Adrenal gland (tissue), 12 donors: ENCODE results near the gene TMEM107. TPM values are rescaled to one million over a fixed set of nuclear protein-coding genes. Genes with fewer than 3 reads are reported as not detected.

ENCODE experiments used
- DNase-seq, 7 donors: peaks; one replicate each; pipeline ENCODE4 v3.0.0-alpha.2; 2019 to 2020
- H3K27ac ChIP-seq, 5 donors: fragments of 200-600 bp; sonication (generic) in 4 of 5; 1 replicate in 3 of 5; 2 replicates in 2 of 5; pipeline versions ENCODE4 v1.5.1 to v1.8.0; 2016 to 2020; ENCODE audit warnings: mild to moderate bottlenecking in 1 of 5
- H3K27me3 ChIP-seq: fragments of 200-600 bp; 2 replicates; pipeline ENCODE4 v1.8.0; 2021
- H3K36me3 ChIP-seq, 2 donors: fragments of 200-600 bp; replicated peaks in 1 of 2; 1 replicate in 1 of 2; 2 replicates in 1 of 2; pipeline versions ENCODE4 v1.5.1 to v1.8.0; 2018 to 2022
- H3K4me1 ChIP-seq, 2 donors: fragments of 200-600 bp; replicated peaks in 1 of 2; 1 replicate in 1 of 2; 2 replicates in 1 of 2; pipeline versions ENCODE4 v1.5.1 to v1.8.0; 2018 to 2021
- H3K4me3 ChIP-seq, 4 donors: fragments of 200-600 bp; sonication (generic) in 3 of 4; one replicate each; pipeline ENCODE4 v1.5.1; 2016 to 2018
- H3K9me3 ChIP-seq, 3 donors: fragments of 200-600 bp; sonication (generic) in 1 of 3; replicated peaks in 1 of 3; 1 replicate in 2 of 3; 2 replicates in 1 of 3; pipeline versions ENCODE4 v1.5.1 to v1.8.0; 2016 to 2021
- CTCF ChIP-seq, 6 experiments: fragments of 450-650 bp in 4 of 6; fragments of 200-600 bp in 2 of 6; sonication (generic) in 1 of 6; IDR thresholded peaks; 1 replicate in 5 of 6; 2 replicates in 1 of 6; pipeline versions ENCODE4 v1.5.1 to v1.8.0; 2016 to 2021; ENCODE audit warnings: antibody characterized with exemption in 6 of 6, mild to moderate bottlenecking in 2 of 6, moderate library complexity in 1 of 6
- POLR2A ChIP-seq, 2 donors: fragments of 450-650 bp; IDR thresholded peaks; one replicate each; pipeline ENCODE4 v1.6.1; 2017; ENCODE audit warnings: antibody characterized with exemption in 2 of 2, mild to moderate bottlenecking in 2 of 2, moderate library complexity in 1 of 2
- WGBS, 4 donors: extraction: QIAGEN DNeasy Blood & Tissue Kit in 2 of 4; methylation state at CpG; one replicate each; pipeline versions ENCODE4 v1.1.5 to v1.1.7; 2013 to 2017; 5-methylcytosine and 5-hydroxymethylcytosine counted together
- intact Hi-C, 2 donors: fragments of 100-400 bp; cut with DNase I; formaldehyde crosslinking; loops; one replicate each; pipeline versions ENCODE4 v1.14.1 to v1.15.0; 2022 to 2023
- polyA plus RNA-seq, 3 donors: library from polyadenylated mRNA; stranded (reverse); fragments of 200-250 nt in 2 of 3; fragments of 350-450 nt in 1 of 3; fragmentation: Illumina TruSeq in 1 of 3; extraction: RNeasy Lipid Tissue Mini Kit (QIAGEN cat#74804) in 1 of 3; gene quantifications; one replicate each; pipeline ENCODE4 v1.2.3, GENCODE V29; 2013 to 2014
- total RNA-seq, 9 donors: library from RNA; depleted of rRNA in 4 of 9; stranded (reverse); fragments of >200 nt in 4 of 9; fragments of 120-200 nt in 1 of 9; fragmentation: NEBNext Ultra II Directional in 1 of 9; extraction: Animal tissue kit (Norgen Biotek cat#: 25700) in 1 of 9; gene quantifications; one replicate each; pipeline versions ENCODE4 v1.1.0 to v1.2.4, GENCODE V29; 2013 to 2023
- donor health status: healthy with polysubstance abuse.
- donor health status: Bipolar disorder and iron deficiency.
- donor health status: DM: yes; HTN: yes; CAD: no.
- donor health status: DM: no; HTN: no; CAD: no.
- donor health status: DM: no; HTN: no; CAD: no.
- donor health status: DM: yes; HTN: yes; CAD: no.

The TMEM107 gene
- total and polyA plus RNA-seq, 12 donors, result 6.2 to 33.6 (median 18.4) TPM

GRCh38 chr17:8155231-8155995, 20.8 kb downstream of the TMEM107 start:
- DNase-seq, result peak in 5 of 7 donors; percentile 33 to 73 (median 51)
- Histone ChIP-seq H3K27me3 (no peaks in the 10 kb centered on the region), H3K4me3 (peak overlapping the region; percentile 36 to 99 (median 84)), H3K36me3 (peaks cover 0 to 17% of the 10 kb centered on the region in 2 donors), H3K27ac (peak overlapping the region; percentile 99 to 100 (median 100)), H3K4me1 (peaks cover 26 to 34% of the 10 kb centered on the region in 2 donors), H3K9me3 (no peaks in the 10 kb centered on the region)
- WGBS, 4 donors, result 6 to 14% (median 9%) methylated on average over 14 of the region's 14 CpGs
- intact Hi-C loops, result no loop called here
- TF ChIP-seq POLR2A (IDR thresholded peaks at IDR 0.05) (no peak), CTCF (IDR thresholded peaks at IDR 0.05) (peak in 1 of 6 experiments; percentile 18)

GRCh38 chr17:8154608-8155155, 21.5 kb downstream of the TMEM107 start:
- Histone ChIP-seq H3K4me3 (peak overlapping the region; percentile 29 to 99 (median 84)), H3K36me3 (peaks cover 0 to 21% of the 10 kb centered on the region in 2 donors), H3K27ac (peak overlapping the region; percentile 99 to 100 (median 100)), H3K27me3 (no peaks in the 10 kb centered on the region), H3K4me1 (peaks cover 33 to 41% of the 10 kb centered on the region in 2 donors), H3K9me3 (no peaks in the 10 kb centered on the region)
- DNase-seq, result no peak
- TF ChIP-seq CTCF (IDR thresholded peaks at IDR 0.05) (no peak), POLR2A (IDR thresholded peaks at IDR 0.05) (peak; percentile 1)
- WGBS, 4 donors, result 13 to 18% (median 15%) methylated on average over 11 of the region's 11 CpGs
- intact Hi-C loops, result no loop called here

GRCh38 chr17:8153957-8154607, 22.1 kb downstream of the TMEM107 start:
- peak overlapping the region; percentile 99 to 100 (median 100) for H3K27ac ChIP-seq
- H3K4me1 ChIP-seq, result peaks cover 34 to 39% of the 10 kb centered on the region in 2 donors
- H3K27me3 ChIP-seq, result no peaks in the 10 kb centered on the region
- WGBS, 4 donors, result 0 to 2% (median 1%) methylated on average over 12 to 22 of the region's 22 CpGs
- peaks cover 0 to 21% of the 10 kb centered on the region in 2 donors for H3K36me3 ChIP-seq
- peak; percentile 99 to 100 (median 100) for DNase-seq
- no peak for TF ChIP-seq CTCF (IDR thresholded peaks at IDR 0.05)
- peak; percentile 81 to 88 for TF ChIP-seq POLR2A (IDR thresholded peaks at IDR 0.05)
- intact Hi-C loops, result no loop called here
- no peaks in the 10 kb centered on the region for H3K9me3 ChIP-seq
- peak overlapping the region in 3 of 4 donors; percentile 5 to 93 (median 74) for H3K4me3 ChIP-seq

GRCh38 chr17:8153525-8153956, 22.6 kb downstream of the TMEM107 start:
- Histone ChIP-seq H3K4me3 (peak overlapping the region in 2 of 4 donors; percentile 5 to 93), H3K4me1 (peaks cover 34% of the 10 kb centered on the region in 2 donors), H3K36me3 (peaks cover 0 to 27% of the 10 kb centered on the region in 2 donors), H3K27ac (peak overlapping the region; percentile 99 to 100 (median 100)), H3K9me3 (no peaks in the 10 kb centered on the region), H3K27me3 (no peaks in the 10 kb centered on the region)
- intact Hi-C loops, result no loop called here
- peak; percentile 82 to 95 (median 92) for DNase-seq
- TF ChIP-seq CTCF (IDR thresholded peaks at IDR 0.05) (no peak), POLR2A (IDR thresholded peaks at IDR 0.05) (peak; percentile 43 to 63)
- WGBS, 4 donors, result 6 to 10% (median 9%) methylated on average over 13 of the region's 13 CpGs
